Skeletal muscle satellite cell (primary cell): ENCODE results near the gene TAF5.
"Not testable (repeated sequence)": the region's sequence is repeated elsewhere in the genome, so short reads cannot be mapped to it uniquely, and the experiment has no call there.

Experiments
- H3K27me3 ChIP-seq: 2 replicates; pipeline ENCODE4 v1.7.0; 2013; ENCODE audit warnings: low read length; ENCODE audit not compliant: control insufficient read depth, insufficient read depth
- H3K36me3 ChIP-seq: 2 replicates; pipeline ENCODE4 v1.7.0; 2013; ENCODE audit warnings: mild to moderate bottlenecking, control low read depth, low read length; ENCODE audit not compliant: insufficient read depth
- H3K4me1 ChIP-seq: 2 replicates; pipeline ENCODE4 v1.7.0; 2013; ENCODE audit warnings: low read length; ENCODE audit not compliant: control insufficient read depth, insufficient read depth
- H3K4me2 ChIP-seq: 2 replicates; pipeline ENCODE4 v1.7.0; 2013; ENCODE audit warnings: mild to moderate bottlenecking, low read length
- H3K4me3 ChIP-seq: 2 replicates; pipeline ENCODE4 v1.7.0; 2013; ENCODE audit warnings: low read length
- H3K9ac ChIP-seq: 2 replicates; pipeline ENCODE4 v1.7.0; 2013; ENCODE audit warnings: mild to moderate bottlenecking, low read depth, low read length, moderate library complexity
- H3K9me3 ChIP-seq: replicated peaks from 2 replicates; pipeline ENCODE4 v1.7.0; 2013; ENCODE audit warnings: mild to moderate bottlenecking, control low read depth, low read length

The TAF5 gene

GRCh38 chr10:103416436-103417147, 48.8 kb downstream of the TAF5 start:
- no peaks in the 10 kb centered on the region for H3K27me3 ChIP-seq
- no peaks in the 10 kb centered on the region for H3K9me3 ChIP-seq
- no peak overlapping the region for H3K4me2 ChIP-seq
- H3K9ac ChIP-seq, result no peak overlapping the region
- H3K4me3 ChIP-seq, result no peak overlapping the region
- H3K36me3 ChIP-seq, result peaks cover 87% of the 10 kb centered on the region
- no peaks in the 10 kb centered on the region for H3K4me1 ChIP-seq

- H3K4me3 ChIP-seq, H3K9ac ChIP-seq, H3K27me3 ChIP-seq, H3K4me1 ChIP-seq, H3K9me3 ChIP-seq, H3K4me2 ChIP-seq: not testable (repeated sequence)
- peaks cover 87% of the 10 kb centered on the region for H3K36me3 ChIP-seq
Observed at GRCh38 chr10:103417148-103417469, 49.3 kb downstream of the TAF5 start.

- Histone ChIP-seq H3K4me3 (no peak overlapping the region), H3K27me3 (no peaks in the 10 kb centered on the region), H3K36me3 (peaks cover 89% of the 10 kb centered on the region), H3K4me2 (no peak overlapping the region), H3K9me3 (no peaks in the 10 kb centered on the region), H3K4me1 (no peaks in the 10 kb centered on the region), H3K9ac (no peak overlapping the region)
Observed at GRCh38 chr10:103417601-103418000, 49.8 kb downstream of the TAF5 start.

- Histone ChIP-seq H3K9ac (no peak overlapping the region), H3K36me3 (peaks cover 89% of the 10 kb centered on the region), H3K4me2 (no peak overlapping the region), H3K27me3 (no peaks in the 10 kb centered on the region), H3K9me3 (no peaks in the 10 kb centered on the region), H3K4me1 (no peaks in the 10 kb centered on the region), H3K4me3 (no peak overlapping the region)
Observed at GRCh38 chr10:103419101-103419500, 51.3 kb downstream of the TAF5 start.

- H3K4me2 ChIP-seq, result no peak overlapping the region
- H3K9ac ChIP-seq, result no peak overlapping the region
- peaks cover 80% of the 10 kb centered on the region for H3K36me3 ChIP-seq
- H3K4me3 ChIP-seq, result no peak overlapping the region
- H3K27me3 ChIP-seq, result no peaks in the 10 kb centered on the region
- no peaks in the 10 kb centered on the region for H3K9me3 ChIP-seq
- no peaks in the 10 kb centered on the region for H3K4me1 ChIP-seq
Observed at GRCh38 chr10:103423748-103424147, 56.0 kb downstream of the TAF5 start.

- no peaks in the 10 kb centered on the region for H3K4me1 ChIP-seq
- H3K4me3 ChIP-seq, result no peak overlapping the region
- H3K9me3 ChIP-seq, result no peaks in the 10 kb centered on the region
- no peaks in the 10 kb centered on the region for H3K27me3 ChIP-seq
- H3K9ac ChIP-seq, result no peak overlapping the region
- no peak overlapping the region for H3K4me2 ChIP-seq
- H3K36me3 ChIP-seq, result peaks cover 85% of the 10 kb centered on the region
Observed at GRCh38 chr10:103427866-103428265, 60.1 kb downstream of the TAF5 start.

- no peaks in the 10 kb centered on the region for H3K9me3 ChIP-seq
- H3K4me2 ChIP-seq, result no peak overlapping the region
- H3K4me1 ChIP-seq, result no peaks in the 10 kb centered on the region
- H3K4me3 ChIP-seq, result no peak overlapping the region
- H3K36me3 ChIP-seq, result peaks cover 81% of the 10 kb centered on the region
- no peak overlapping the region for H3K9ac ChIP-seq
- no peaks in the 10 kb centered on the region for H3K27me3 ChIP-seq
Observed at GRCh38 chr10:103428989-103429643, 61.3 kb downstream of the TAF5 start.

- Histone ChIP-seq H3K4me1 (no peaks in the 10 kb centered on the region), H3K27me3 (no peaks in the 10 kb centered on the region), H3K4me3 (no peak overlapping the region), H3K9ac (no peak overlapping the region), H3K4me2 (no peak overlapping the region), H3K9me3 (no peaks in the 10 kb centered on the region), H3K36me3 (peaks cover 81% of the 10 kb centered on the region)
Observed at GRCh38 chr10:103429647-103430046, 61.9 kb downstream of the TAF5 start.

GRCh38 chr10:103431902-103432301, 64.1 kb downstream of the TAF5 start:
- peaks cover 85% of the 10 kb centered on the region for H3K36me3 ChIP-seq
- H3K4me1 ChIP-seq, result no peaks in the 10 kb centered on the region
- no peaks in the 10 kb centered on the region for H3K9me3 ChIP-seq
- H3K4me3 ChIP-seq, result no peak overlapping the region
- no peak overlapping the region for H3K4me2 ChIP-seq
- no peak overlapping the region for H3K9ac ChIP-seq
- no peaks in the 10 kb centered on the region for H3K27me3 ChIP-seq

GRCh38 chr10:103433858-103434257, 66.1 kb downstream of the TAF5 start:
- Histone ChIP-seq H3K27me3 (no peaks in the 10 kb centered on the region), H3K4me1 (no peaks in the 10 kb centered on the region), H3K4me3 (no peak overlapping the region), H3K4me2 (no peak overlapping the region), H3K36me3 (peaks cover 84% of the 10 kb centered on the region), H3K9ac (no peak overlapping the region), H3K9me3 (no peaks in the 10 kb centered on the region)
